ENCODE measurements around the gene FBN3. TPM values are rescaled to one million over a fixed set of nuclear protein-coding genes. Genes with fewer than 3 reads are reported as not detected.
"Not testable (repeated sequence)": the region's sequence is repeated elsewhere in the genome, so short reads cannot be mapped to it uniquely, and the experiment has no call there.

Gene FBN3
- total RNA-seq, 4 donors from 2014 or later, result 0.05 to 0.17 TPM; not detected in 2

- Histone ChIP-seq H3K4me3 (no peak overlapping the region), H3K36me3 (no peaks in the 10 kb centered on the region), H3K9me3 (no peaks in the 10 kb centered on the region), H3K4me1 (no peaks in the 10 kb centered on the region), H3K27me3 (no peaks in the 10 kb centered on the region), H3K27ac (no peak overlapping the region)
- no peak for DNase-seq (ENCODE audit: low spot score in 2 of 2)
- no peak for TF ChIP-seq POLR2A (IDR thresholded peaks at IDR 0.05)
- TF ChIP-seq POLR2AphosphoS5 (IDR thresholded peaks at IDR 0.05), result no peak
- no peak for TF ChIP-seq CTCF (IDR thresholded peaks at IDR 0.05)
- no peak for TF ChIP-seq EP300 (IDR thresholded peaks at IDR 0.05)
- WGBS, result 81% methylated on average over 8 of the region's 8 CpGs
Observed at GRCh38 chr19:8030960-8031359, 118.4 kb downstream of the FBN3 start.

- TF ChIP-seq POLR2AphosphoS5 (IDR thresholded peaks at IDR 0.05) (no peak), POLR2A (IDR thresholded peaks at IDR 0.05) (no peak), CTCF (IDR thresholded peaks at IDR 0.05) (no peak), EP300 (IDR thresholded peaks at IDR 0.05) (no peak)
- H3K4me1 ChIP-seq, result no peaks in the 10 kb centered on the region
- no peaks in the 10 kb centered on the region for H3K9me3 ChIP-seq
- 62% methylated on average over 11 of the region's 12 CpGs for WGBS
- no peak overlapping the region for H3K4me3 ChIP-seq
- no peaks in the 10 kb centered on the region for H3K36me3 ChIP-seq
- H3K27me3 ChIP-seq, result no peaks in the 10 kb centered on the region
- H3K27ac ChIP-seq, result no peak overlapping the region
- no peak for DNase-seq (ENCODE audit: low spot score in 2 of 2)
Observed at GRCh38 chr19:8028951-8029491, 120.4 kb downstream of the FBN3 start.

DNA sequence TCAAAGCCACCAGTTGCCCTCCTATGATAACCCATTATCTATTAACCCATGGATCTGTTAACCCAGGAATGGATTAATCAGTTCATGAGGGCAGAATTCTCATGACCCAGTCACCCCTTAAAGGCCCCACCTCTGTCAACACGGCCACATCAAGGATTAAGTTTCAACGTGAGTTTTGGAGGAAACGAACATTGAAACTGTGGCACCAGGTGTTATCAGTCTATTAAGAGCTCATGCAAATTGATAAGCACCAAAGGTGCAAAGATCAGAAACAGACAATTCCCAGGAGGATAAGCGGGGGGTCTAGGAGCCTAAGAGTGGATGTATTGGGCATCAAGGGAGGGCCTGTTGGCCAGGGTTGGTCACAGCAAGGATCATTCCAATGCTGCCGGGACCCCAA lies 124.1 kb downstream of the FBN3 start:
- H3K9me3 ChIP-seq, result no peaks in the 10 kb centered on the region
- TF ChIP-seq POLR2AphosphoS5 (IDR thresholded peaks at IDR 0.05), result no peak
- no peak for TF ChIP-seq EP300 (IDR thresholded peaks at IDR 0.05)
- no peak for TF ChIP-seq CTCF (IDR thresholded peaks at IDR 0.05)
- no peak for TF ChIP-seq POLR2A (IDR thresholded peaks at IDR 0.05)
- 83% methylated on average over 5 of the region's 5 CpGs for WGBS
- H3K4me3 ChIP-seq, result no peak overlapping the region
- H3K4me1 ChIP-seq, result no peaks in the 10 kb centered on the region
- DNase-seq (ENCODE audit: low spot score in 2 of 2), result no peak
- H3K27ac ChIP-seq, result no peak overlapping the region
- no peaks in the 10 kb centered on the region for H3K36me3 ChIP-seq
- no peaks in the 10 kb centered on the region for H3K27me3 ChIP-seq

GRCh38 chr19:8024256-8024655 lies 125.1 kb downstream of the FBN3 start:
- not testable (repeated sequence) for H3K9me3 ChIP-seq; H3K27me3 ChIP-seq; H3K4me3 ChIP-seq; DNase-seq (ENCODE audit: low spot score in 2 of 2); H3K27ac ChIP-seq; H3K4me1 ChIP-seq; H3K36me3 ChIP-seq
- 93% methylated on average over 3 of the region's 3 CpGs for WGBS

- Histone ChIP-seq H3K4me1 (no peaks in the 10 kb centered on the region), H3K4me3 (no peak overlapping the region), H3K27me3 (no peaks in the 10 kb centered on the region), H3K36me3 (no peaks in the 10 kb centered on the region), H3K27ac (no peak overlapping the region), H3K9me3 (no peaks in the 10 kb centered on the region)
- TF ChIP-seq POLR2AphosphoS5 (IDR thresholded peaks at IDR 0.05), result no peak
- no peak for DNase-seq (ENCODE audit: low spot score in 2 of 2)
- 76% methylated on average over 5 of the region's 5 CpGs for WGBS
Observed at GRCh38 chr19:8023371-8023770, 126.0 kb downstream of the FBN3 start.

DNA sequence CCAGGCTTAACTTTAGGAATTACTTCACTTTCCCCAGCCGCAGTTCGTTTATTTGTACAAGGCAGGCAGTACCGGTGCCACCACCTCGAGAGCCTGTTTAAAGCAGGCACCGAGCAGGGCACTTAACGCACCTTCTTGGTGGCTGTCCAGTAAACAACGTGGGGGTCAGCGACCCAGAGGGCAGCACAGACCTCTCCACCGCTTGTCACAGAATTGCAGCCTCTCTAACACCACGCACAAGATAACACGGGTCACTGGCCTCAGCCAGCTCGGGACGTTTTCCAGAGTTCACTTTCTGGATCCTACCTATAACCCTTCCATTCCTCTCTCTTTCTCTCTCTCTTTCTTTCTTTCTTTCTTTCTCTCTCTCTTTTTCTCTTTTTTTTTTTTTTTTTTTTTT lies 127.1 kb downstream of the FBN3 start:
- H3K27ac ChIP-seq, result no peak overlapping the region
- 93% methylated on average over 13 of the region's 13 CpGs for WGBS
- no peak for TF ChIP-seq EP300 (IDR thresholded peaks at IDR 0.05)
- no peak for TF ChIP-seq POLR2AphosphoS5 (IDR thresholded peaks at IDR 0.05)
- TF ChIP-seq POLR2A (IDR thresholded peaks at IDR 0.05), result no peak
- TF ChIP-seq CTCF (IDR thresholded peaks at IDR 0.05), result no peak
- no peaks in the 10 kb centered on the region for H3K36me3 ChIP-seq
- DNase-seq (ENCODE audit: low spot score in 2 of 2), result no peak
- no peaks in the 10 kb centered on the region for H3K4me1 ChIP-seq
- H3K4me3 ChIP-seq, result no peak overlapping the region
- H3K9me3 ChIP-seq, result no peaks in the 10 kb centered on the region
- no peaks in the 10 kb centered on the region for H3K27me3 ChIP-seq
